GM18499 (cell line): ENCODE measurements around the gene NEUROD1.
"Not testable (repeated sequence)": the region's sequence is repeated elsewhere in the genome, so short reads cannot be mapped to it uniquely, and the experiment has no call there.

Experiments
- ATAC-seq: cut with Tn5 transposase; IDR thresholded peaks from one replicate; pipeline ENCODE4 v1.9.1; 2021; ENCODE audit warnings: moderate number of reproducible peaks; ENCODE audit not compliant: insufficient read depth, unreplicated experiment

The NEUROD1 gene

DNA sequence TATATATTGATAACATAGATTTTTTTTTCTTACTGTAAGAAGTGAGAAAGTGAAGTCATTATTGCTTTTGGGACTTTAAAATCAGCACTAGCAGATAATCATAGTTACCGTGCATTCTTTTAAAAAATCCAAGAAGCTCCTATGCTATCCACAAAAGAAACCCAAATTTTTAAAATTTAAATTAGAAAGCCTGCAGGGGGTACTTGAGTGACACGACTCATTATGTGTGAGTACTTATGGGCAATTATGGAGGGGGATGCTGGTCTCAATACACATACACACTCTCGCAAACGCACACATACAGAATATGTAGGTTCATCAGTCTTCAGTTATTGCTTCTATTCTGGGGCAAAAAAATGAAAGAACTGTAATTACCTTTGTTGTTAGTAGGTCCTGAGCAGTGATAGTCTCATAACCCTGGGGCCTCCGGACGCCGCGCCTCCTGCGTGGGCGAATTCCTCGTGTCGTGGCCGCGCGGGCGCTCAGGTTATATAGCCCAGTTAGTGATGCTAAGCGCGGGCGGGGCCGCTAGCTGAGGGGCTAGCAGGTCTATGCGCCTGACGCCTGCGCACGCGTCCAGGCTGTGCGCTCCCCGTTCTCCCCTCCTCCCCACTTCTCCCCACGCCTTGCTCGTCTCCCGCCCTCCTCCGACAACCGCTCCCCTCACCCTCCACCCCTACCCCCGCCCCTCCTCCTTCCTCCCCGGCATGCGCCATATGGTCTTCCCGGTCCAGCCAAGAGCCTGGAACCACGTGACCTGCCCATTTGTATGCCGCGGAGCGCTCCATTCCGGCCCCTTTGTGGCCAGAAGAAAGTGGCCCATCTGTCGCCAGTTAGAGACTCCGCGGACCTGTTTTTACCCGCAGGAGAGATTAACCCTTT is at the start of gene NEUROD1:
TSS of gene NEUROD1 (minus strand) at position 463 of the 882 bp plus-strand sequence. CDS start 1,657 bp downstream, outside the sequence.
- ATAC-seq: no peak

DNA sequence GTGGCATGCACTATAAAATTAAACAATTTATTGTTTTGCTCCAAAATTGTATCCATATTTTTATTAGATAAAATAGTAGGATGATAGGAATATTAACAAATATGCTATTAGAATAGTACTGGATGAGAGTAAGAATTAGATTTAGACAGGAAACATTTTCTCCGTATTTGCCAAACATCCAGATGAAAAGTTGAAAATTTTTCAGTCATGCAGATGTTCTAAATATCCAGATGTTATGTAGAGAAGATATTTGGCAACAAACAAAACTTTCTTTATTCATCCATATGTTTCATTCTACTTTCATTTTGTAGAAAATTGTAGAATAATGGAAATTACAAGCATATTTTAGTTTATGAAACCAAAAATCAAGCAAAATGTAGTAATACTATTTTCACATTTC is 45.2 kb upstream of the NEUROD1 start:
- ATAC-seq: no peak

DNA sequence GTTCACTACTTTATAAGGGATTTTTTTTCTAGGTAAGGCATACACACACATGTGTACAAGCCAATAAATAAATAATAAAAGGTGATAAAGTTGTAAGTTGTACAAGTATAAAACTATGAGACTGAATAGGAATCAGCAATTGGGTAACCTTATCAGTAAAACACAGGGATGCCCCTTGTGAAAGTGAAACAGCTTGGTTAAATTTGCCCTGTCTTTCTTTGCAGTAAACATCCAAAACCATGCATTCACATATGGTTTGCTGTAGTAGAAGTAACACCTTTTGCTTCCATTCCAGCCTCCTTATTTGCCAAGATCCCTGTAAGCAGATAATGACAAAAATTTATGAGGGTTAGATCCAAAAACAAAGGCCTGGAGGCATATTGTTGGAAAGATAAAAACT is 44.3 kb upstream of the NEUROD1 start:
- ATAC-seq: no peak

DNA sequence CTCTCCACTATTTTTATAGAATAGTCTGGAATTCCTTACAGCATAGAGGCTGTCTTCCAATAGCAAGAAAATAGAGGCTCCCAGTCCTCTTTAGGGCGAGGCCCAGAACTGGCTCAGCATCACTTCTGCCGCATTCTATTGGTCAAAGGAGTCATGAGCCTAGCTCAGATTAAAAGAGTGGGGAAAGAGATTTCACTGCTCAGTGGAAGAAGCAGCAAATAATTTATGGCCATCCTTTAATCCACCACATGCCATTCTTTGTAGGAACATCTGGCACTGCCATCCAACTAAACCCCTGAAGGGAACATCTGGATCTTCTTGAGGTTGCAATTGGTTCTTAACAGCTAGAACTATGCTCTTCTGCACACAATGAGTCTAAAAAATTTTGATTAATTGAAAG is 43.4 kb upstream of the NEUROD1 start:
- ATAC-seq: no peak

DNA sequence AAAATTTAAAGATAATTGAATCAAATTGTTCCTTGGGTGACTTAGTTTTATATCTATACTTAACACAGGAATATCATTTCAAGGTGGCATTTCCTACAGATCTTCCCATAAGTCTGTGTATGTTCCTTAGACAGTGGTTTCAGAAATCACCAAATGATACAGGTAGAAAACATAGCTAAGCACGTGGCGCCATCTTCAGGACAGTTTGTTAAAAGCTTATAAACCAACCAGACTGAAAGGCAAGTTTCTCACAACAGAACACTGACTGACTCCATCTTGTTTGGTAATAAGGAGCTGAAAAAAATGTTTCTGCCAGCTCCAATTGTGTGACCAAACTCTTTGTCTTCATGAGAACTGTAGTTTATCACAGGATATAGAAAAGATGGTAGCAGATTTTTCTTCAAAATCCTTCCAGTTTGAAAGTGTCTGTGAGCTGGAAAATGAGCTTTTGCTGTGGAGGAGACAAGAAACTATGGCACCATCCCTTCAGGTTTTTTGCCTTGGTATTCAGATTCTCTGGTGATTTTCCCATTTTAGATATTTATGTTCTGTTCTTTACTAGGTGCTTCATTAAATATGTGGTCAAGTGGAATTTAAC is 34.8 kb upstream of the NEUROD1 start:
- ATAC-seq: peak; percentile 89

DNA sequence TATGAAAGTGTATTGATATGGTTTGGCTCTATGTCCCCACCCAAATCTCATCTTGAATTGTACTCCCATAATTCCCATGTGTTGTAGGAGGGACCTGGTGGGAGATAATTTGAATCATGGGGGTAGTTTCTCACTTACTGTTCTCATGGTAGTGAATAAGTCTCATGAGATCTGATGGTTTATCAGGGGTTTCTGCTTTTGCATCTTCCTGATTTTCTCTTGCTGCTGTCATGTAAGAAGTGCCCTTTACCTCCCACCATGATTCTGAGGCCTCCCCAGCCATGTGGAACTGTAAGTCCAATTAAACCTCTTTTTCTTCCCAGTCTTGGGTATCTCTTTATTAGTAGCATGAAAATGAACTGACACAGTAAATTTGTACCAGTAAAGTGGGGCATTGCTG is 30.7 kb upstream of the NEUROD1 start:
- ATAC-seq: not testable (repeated sequence)

DNA sequence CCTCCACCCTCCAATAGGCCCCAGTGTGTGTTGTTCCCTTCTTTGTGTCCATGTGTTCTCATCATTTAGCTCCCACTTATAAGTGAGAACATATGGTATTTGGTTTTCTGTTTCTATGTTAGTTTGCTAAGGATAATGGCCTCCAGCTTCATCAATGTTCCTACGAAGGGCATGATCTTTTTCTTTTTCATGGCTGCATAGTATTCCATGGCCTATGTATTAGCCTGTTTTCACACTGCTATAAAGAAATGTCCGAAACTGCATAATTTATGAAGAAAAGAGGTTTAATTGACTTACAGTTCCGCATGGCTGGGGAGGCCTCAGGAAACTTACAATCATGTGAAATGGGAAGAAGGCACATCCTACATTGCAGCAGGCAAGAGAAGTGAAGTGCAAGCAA is 22.2 kb upstream of the NEUROD1 start:
- ATAC-seq: not testable (repeated sequence)

DNA sequence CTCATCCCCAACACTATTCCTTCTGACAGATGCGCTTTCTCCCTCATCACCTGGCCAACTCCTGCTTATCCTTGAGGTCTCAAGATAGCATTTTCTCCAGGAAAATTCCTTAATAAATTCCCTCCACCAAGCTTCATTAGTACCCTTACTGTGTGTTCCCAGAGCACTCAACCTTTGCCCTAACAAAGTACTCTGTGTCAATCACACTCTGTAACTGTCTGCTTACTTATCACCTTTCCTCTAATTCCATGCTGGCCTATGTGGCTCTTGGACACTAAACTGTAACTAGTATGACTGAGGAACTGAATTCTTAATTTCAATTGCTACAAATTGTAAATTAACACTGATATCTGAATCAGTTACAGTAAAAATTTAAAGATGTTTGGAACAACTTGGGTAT is 17.9 kb upstream of the NEUROD1 start:
- ATAC-seq: no peak

DNA sequence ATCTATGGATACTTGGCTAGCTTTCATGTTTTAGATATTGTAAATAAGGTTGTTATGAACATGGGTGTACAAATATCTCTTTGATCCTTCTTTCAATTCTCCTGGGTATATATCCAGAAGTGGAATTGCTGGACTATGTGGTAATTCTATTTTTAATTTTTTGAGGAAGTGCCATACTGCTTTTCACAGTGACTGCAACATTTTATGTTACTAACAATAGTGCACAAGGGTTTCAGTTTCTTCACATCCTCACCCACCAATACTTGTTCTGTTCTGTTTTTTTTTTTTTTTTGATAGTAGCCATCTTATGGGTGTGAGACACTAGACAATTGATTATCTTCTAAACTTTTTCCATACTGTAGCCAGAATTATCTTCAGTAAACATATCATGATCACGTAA is 17.3 kb upstream of the NEUROD1 start:
- no peak for ATAC-seq

DNA sequence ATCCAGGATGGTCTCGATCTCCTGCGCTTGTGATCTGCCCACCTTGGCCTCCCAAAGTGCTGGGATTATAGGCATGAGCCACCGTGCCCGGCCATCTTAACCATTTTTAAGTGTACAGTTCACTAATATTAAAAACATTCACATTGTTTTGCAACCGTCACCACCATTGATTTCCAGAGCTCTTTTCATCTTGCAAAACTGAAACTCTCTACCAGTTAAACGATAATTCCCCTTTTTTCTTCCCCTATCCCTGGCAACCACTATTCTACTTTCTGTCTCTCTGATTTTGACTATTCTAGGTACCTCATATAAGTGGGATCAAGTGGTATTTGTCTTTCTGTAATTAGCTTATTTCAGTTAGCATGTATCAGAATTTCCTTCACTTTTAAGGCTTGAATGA is 16.8 kb upstream of the NEUROD1 start:
- ATAC-seq: no peak

DNA sequence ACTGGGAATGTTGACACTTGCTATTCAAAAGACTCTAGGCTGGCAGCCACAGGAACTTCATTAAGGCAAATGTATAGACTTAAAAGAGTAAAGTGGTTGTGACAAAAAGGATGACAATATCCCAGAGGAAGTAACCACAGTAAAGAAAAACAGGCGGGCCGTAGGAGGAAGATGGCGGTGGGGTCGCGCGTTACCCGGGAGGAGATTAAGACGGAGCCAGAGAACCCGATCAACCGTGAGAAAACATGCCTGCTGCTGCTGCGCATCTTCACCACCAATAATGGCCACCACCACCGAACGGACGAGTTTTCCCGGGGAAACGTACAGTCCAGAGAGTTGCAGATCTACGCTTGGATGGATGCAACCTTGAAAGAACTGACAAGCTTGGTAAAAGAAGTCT is 14.0 kb upstream of the NEUROD1 start:
- ATAC-seq: no peak

DNA sequence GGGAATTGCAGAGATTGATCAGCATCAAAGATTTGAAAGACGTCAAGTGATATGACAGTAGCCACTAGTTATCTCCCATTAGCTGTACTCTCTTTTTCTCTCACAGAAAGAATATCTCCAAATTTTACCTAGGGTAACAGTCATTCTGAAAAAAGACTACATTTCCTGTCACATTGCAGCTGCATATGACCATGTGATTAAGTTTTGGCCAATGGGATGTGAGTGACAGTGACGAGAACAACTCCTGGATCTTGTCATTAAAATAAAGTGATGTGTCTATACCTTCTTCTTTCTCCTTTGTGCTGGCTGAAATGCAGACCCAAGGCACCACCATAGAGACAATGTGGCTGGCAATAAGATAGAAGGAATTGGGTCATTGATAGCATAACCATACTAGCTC is 10.5 kb upstream of the NEUROD1 start:
- no peak for ATAC-seq

DNA sequence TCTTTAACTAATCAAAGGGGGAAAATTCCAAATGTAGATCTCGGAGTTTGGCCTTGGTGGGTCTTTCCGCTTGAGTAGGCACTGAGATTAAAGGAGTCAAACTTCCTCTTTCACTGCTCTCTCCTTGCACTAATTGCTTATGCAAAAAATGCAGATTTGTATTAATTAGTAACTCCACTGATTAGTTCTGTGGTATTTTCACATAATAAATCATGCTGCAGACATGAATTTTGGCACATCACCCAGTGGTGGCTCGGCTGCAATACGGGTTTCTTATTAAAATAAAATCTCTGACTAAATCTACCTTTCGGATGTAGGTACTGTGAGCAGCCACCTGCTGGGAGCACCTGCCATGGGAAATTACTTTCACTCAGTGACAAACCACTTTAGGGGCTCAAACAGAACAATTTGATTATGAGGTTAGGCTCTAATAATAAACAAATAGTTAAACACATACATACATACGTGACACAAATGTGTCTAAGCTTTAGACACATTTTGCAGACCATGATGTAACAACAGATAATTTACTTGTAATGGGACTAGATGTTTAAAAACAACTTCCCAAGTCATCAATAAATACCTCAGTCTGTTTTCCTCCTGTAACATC is 6.4 kb upstream of the NEUROD1 start:
- ATAC-seq: no peak

DNA sequence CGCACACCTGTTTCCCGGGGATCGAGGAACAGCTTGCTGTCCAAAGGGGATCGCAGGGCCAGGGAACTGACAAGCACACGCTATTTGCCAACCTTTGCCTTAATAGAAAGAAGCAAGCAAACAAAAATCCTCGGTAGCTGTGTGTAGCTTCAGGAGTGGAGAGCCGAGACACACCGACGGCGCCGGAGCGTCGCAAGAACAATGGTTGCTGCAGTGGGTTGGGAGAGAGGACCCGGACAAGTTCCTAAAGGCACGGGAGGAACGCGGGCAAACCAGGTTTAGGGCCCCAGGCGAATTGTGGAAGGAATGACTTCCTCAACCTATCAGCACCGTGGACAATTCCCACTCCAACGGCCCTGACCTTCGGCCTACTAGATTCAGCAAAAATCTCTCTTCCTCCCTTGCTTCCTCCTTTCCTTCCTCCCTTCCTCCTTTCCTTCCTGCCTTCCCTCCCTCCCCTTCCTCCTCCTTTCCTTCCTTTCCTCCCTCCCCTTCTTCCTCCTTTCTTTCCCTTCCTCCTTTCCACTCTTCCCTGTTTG is 4.9 kb upstream of the NEUROD1 start:
- no peak for ATAC-seq

DNA sequence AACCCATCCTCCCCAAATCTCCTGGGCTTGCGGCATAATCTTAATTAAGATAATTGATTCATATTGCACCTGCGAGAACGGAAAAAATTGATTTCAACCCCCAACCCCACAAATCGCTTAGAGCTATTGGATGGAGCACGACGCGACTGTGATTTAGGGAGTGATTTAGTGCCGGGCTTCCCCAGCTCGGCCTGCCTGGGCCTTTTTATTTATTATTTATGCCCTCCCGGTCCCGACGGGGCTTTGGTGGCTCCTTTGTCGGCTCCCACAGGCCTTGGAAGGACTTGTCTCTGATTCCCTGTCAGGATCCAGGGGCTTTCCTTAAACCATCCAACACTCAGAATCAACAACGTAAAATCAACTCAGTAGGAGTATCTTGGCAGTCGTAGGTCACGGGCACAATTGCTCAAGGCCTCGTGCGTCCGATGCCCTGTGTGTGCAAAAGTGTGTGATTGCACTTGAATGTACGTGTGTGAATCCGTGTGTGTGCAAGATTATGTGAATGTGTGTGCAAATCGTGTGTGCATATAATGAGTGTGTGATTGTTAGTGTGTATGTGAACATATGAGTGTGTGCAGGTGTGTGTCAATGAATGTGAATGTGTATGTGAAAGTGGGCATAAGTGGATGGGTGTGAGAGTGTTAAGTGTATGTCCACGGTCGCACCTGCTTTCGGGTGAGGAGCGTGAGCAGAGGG is 4.3 kb upstream of the NEUROD1 start:
- no peak for ATAC-seq

DNA sequence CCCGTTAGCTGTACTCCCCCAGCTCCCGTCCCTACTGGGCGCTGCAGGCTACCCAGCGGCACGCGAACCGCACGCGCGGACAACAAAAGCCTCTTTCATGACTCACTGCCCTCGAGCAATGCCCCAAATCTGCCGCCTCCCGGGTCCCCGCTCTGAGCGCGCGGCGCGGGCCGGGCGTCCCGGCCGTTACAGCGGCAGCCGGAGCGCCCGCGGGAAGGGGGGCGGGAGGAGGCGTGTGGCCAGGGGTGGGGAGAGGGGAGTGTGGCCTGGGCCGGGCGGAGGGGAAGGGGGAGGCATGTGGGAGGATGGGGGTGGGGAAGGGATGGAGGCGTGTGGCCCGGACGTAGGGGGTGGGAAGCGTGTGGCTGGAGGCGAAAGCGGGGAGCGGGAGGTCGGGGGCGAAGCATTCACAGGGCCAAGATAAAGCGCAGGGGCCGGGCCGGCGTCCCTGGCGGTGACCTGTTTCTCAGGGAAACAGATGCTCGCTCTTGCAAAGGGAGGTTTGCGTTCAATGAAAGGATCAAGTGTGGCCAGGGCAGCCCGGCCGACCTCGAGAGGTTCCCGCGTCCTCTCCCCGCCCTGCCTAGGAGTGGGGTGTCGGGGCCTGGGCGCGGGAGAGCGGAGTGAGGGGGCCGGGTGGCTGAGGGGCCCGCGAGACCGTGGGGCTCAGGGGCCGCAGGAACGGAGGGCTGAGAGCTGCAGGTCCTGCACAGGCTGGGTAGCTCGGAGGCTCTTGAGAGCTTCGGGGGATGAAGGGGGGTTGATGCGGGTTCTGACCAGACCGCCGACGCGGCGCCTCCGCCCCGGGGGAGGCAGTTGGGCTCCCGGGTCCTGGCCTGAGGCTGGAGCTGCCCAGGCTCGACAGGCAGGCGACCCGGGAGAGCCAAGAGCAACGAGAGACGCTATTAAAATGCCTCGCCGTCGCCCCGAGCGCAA is 3.5 kb upstream of the NEUROD1 start:
- ATAC-seq: no peak

DNA sequence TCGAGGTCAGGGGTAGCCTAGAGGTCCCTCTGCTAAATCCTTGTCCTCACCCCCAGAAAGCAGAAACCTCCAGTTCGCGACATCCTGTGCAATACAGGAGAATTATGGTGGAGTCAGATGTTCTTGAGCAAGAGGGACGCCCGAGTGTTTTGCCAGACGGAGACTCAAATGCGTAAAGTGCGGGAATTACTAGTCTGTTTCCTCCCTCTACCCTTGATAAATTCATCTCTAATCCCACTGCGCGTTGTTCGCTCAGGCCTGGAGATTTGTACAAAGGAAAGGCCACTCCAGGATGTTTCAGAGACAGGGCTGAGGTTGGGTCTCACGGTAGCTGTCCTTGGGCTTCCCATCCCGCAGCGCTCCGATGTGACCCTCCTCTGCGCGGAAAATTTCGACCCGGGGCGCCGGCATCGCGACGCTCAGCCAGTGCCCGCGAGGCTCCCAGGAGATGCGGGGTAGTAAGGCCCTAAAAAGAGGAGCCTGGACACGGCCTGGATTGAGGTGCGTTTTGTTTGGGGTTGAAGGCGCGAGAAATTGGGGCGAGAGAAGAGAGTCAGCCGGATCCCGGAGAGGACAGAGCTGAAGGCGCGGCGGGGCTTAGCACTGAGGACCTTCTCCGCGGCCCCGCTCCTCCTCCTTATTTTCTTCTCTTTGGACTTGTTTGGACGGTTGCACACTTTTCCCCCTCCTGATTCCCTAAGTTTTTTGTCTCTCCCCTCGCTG is 2.6 kb upstream of the NEUROD1 start:
- ATAC-seq: no peak

DNA sequence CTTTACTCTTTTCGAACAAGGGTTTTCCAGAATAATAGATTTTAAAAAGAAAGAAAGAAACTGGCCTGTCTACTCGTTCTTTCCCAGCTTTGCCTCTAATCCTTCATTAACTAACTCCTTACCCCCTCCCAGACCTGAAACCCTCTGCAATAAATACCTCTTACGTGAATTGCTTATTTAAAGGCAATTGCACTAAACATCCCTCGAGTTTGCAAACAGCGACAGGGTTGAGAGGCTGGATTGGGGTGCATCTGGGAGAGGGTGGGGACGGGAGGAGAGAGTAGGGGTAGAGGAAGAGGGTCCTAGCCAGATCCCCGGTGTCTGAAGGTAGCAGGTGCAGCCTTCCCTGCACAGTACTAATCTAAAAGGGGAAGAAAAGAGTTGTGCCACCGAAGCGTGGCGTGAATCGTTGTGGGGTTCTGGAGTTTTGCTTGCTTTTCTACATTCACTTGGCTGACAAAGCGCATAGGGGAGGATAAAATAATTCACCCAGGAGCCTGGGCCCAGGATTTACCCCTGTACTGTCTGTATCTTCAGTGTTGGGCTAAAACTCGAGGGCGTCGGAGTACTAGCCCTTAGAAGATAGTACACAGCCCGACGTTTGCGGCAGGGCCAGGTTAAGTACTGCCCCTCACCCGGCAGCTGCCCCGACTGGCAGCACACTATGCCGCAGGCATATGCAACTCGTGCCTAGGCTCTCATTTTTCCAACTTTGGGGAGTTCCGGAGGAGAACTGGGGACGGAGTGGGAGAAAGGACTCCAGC is 1.9 kb upstream of the NEUROD1 start:
- no peak for ATAC-seq
